ENCODE data around the gene MICAL3.

DNA sequence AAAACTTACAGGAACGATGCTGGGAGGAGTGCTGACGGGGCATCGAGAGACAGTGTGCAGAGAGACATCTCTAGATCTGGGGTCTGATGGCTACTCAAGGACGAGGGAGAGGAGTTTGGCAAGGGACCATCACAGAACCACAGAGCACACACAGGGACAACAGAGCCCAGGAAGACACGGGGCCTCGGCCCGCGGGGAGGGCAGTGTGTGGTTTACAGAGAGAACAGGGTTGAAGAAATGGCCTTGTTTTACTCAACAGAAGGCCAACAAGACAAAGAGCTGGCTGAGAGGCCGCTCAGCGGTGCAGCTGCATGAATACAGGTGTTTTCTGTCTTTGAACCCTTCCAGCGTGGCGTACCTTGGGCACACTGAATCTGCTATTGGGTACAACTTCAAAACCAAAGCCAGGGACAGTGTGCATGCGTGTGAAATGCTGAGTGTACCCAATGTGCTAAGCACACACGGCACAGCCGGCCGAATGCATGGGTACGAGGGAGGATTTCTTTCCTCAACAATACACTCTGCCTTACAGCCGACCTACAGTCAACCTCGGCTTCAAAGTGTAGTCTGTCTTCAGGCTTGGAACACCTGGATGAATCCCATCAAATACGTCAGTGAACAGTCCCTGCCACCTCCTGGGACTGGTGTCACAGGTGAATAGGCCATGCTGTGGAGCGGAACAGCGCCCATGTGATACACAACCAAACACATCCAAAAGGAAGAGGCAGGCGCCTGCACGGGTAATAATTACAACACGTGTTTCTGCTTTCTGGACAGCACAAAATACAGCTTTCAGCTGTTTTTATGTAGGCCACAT lies 229.4 kb downstream of the MICAL3 start:
- TF ChIP-seq CTCF (IDR thresholded peaks at IDR 0.05; ENCODE audit: low read depth, low read length) (no peak), EZH2phosphoT487 (IDR thresholded peaks at IDR 0.05; ENCODE audit: low read depth) (no peak)

Data from OCI-LY3 (cell line).